Measurements from ENCODE around the gene HSD17B14.
"Not testable (repeated sequence)": the region's sequence is repeated elsewhere in the genome, so short reads cannot be mapped to it uniquely, and the experiment has no call there.

Gene HSD17B14

GRCh38 chr19:48867746-48868113 is 31.4 kb upstream of the HSD17B14 start:
- no peak for DNase-seq (ENCODE audit: low read depth in 2 of 2)

GRCh38 chr19:48867123-48867745 is 30.9 kb upstream of the HSD17B14 start:
- DNase-seq (ENCODE audit: low read depth in 2 of 2): no peak

- DNase-seq (ENCODE audit: low read depth in 2 of 2): no peak
Observed at GRCh38 chr19:48866692-48867091, 30.4 kb upstream of the HSD17B14 start.

- no peak for DNase-seq (ENCODE audit: low read depth in 2 of 2)
Observed at GRCh38 chr19:48862827-48863226, 26.5 kb upstream of the HSD17B14 start.

GRCh38 chr19:48861313-48861712 is 25.0 kb upstream of the HSD17B14 start:
- DNase-seq (ENCODE audit: low read depth in 2 of 2): no peak

GRCh38 chr19:48859711-48860572 is 23.7 kb upstream of the HSD17B14 start:
- DNase-seq (ENCODE audit: low read depth in 2 of 2): no peak

- DNase-seq (ENCODE audit: low read depth in 2 of 2): peak; percentile 44 to 68
Observed at GRCh38 chr19:48858984-48859710, 22.9 kb upstream of the HSD17B14 start.

- no peak for DNase-seq (ENCODE audit: low read depth in 2 of 2)
Observed at GRCh38 chr19:48856921-48857320, 20.6 kb upstream of the HSD17B14 start.

GRCh38 chr19:48854103-48854502 is 17.8 kb upstream of the HSD17B14 start:
- DNase-seq (ENCODE audit: low read depth in 2 of 2): no peak

- DNase-seq (ENCODE audit: low read depth in 2 of 2): no peak
Observed at GRCh38 chr19:48853483-48853882, 17.2 kb upstream of the HSD17B14 start.

- DNase-seq (ENCODE audit: low read depth in 2 of 2): no peak
Observed at GRCh38 chr19:48852292-48852691, 16.0 kb upstream of the HSD17B14 start.

- not testable (repeated sequence) for DNase-seq (ENCODE audit: low read depth in 2 of 2)
Observed at GRCh38 chr19:48846659-48847058, 10.4 kb upstream of the HSD17B14 start.

GRCh38 chr19:48845384-48845783 is 9.1 kb upstream of the HSD17B14 start:
- no peak for DNase-seq (ENCODE audit: low read depth in 2 of 2)

- no peak for DNase-seq (ENCODE audit: low read depth in 2 of 2)
Observed at GRCh38 chr19:48844472-48844871, 8.2 kb upstream of the HSD17B14 start.

- peak in 1 of 2 donors; percentile 26 for DNase-seq (ENCODE audit: low read depth in 2 of 2)
Observed at GRCh38 chr19:48842789-48843162, 6.5 kb upstream of the HSD17B14 start.

- DNase-seq (ENCODE audit: low read depth in 2 of 2): no peak
Observed at GRCh38 chr19:48841571-48841970, 5.3 kb upstream of the HSD17B14 start.

GRCh38 chr19:48841047-48841446 is 4.8 kb upstream of the HSD17B14 start:
- no peak for DNase-seq (ENCODE audit: low read depth in 2 of 2)

- no peak for DNase-seq (ENCODE audit: low read depth in 2 of 2)
Observed at GRCh38 chr19:48837687-48838086, 1.4 kb upstream of the HSD17B14 start.

- peak; percentile 53 to 61 for DNase-seq (ENCODE audit: low read depth in 2 of 2)
Observed at GRCh38 chr19:48837051-48837524, 797 bp upstream of the HSD17B14 start.

- peak; percentile 84 to 91 for DNase-seq (ENCODE audit: low read depth in 2 of 2)
Observed at GRCh38 chr19:48835734-48836088, 580 bp downstream of the HSD17B14 start.

- DNase-seq (ENCODE audit: low read depth in 2 of 2): no peak
Observed at GRCh38 chr19:48833977-48834376, 2.3 kb downstream of the HSD17B14 start.

GRCh38 chr19:48833049-48833448 is 3.2 kb downstream of the HSD17B14 start:
- no peak for DNase-seq (ENCODE audit: low read depth in 2 of 2)

- no peak for DNase-seq (ENCODE audit: low read depth in 2 of 2)
Observed at GRCh38 chr19:48830965-48831364, 5.3 kb downstream of the HSD17B14 start.
